IMR-90 (cell line): ENCODE results near the gene ARVCF. TPM values are rescaled to one million over a fixed set of nuclear protein-coding genes. Genes with fewer than 3 reads are reported as not detected.

ENCODE experiments used
- ATAC-seq: fragments of 200-7000 bp; cut with Tn5 transposase; 2 replicates; pipeline ENCODE4 v1.9.1; 2020; ENCODE audit warnings: low read depth, mild to moderate bottlenecking, moderate library complexity
- BruUV-seq: library from RNA; stranded (reverse); fragments of 400-500 nt; replicated peaks from 2 replicates; lab custom pipeline; 2021; lab: Mats Ljungman, UMichigan
- CTCF ChIA-PET: fragments of 300-600 bp; formaldehyde crosslinking; extraction: SDS; loops from one replicate; lab custom pipeline; 2021; ENCODE audit warnings: antibody characterized with exemption; lab: Yijun Ruan, JAX
- POLR2A ChIA-PET: fragments of 300-600 bp; sonication (Branson Sonifier 250); formaldehyde crosslinking; loops from one replicate; lab custom pipeline; 2022; ENCODE audit warnings: antibody characterized with exemption; ENCODE audit not compliant: unreplicated experiment; lab: Charles Lee
- DNase-seq: peaks from one replicate; pipeline ENCODE4 v3.0.0; 2013
- H2AFZ ChIP-seq: replicated peaks from 2 replicates; pipeline ENCODE3; 2013; ENCODE audit warnings: low read length, mild to moderate bottlenecking; ENCODE audit not compliant: poor library complexity
- H2AK5ac ChIP-seq: 2 replicates; pipeline ENCODE4 v1.6.1; 2013; ENCODE audit warnings: low read depth, low read length, inconsistent platforms
- H2AK9ac ChIP-seq: replicated peaks from 2 replicates; pipeline ENCODE3; 2013; ENCODE audit warnings: mild to moderate bottlenecking, low read depth, low read length, moderate library complexity; ENCODE audit not compliant: poor library complexity
- H2BK120ac ChIP-seq: 2 replicates; pipeline ENCODE4 v1.6.1; 2013; ENCODE audit warnings: low read depth, low read length, inconsistent platforms
- H2BK15ac ChIP-seq: 3 replicates; pipeline ENCODE4 v1.6.1; 2013; ENCODE audit warnings: low read depth, low read length, inconsistent platforms
- H2BK20ac ChIP-seq: 2 replicates; pipeline ENCODE4 v1.6.1; 2013; ENCODE audit warnings: low read depth, mild to moderate bottlenecking, inconsistent platforms, low read length, moderate library complexity
- H2BK5ac ChIP-seq: 2 replicates; pipeline ENCODE4 v1.6.1; 2013; ENCODE audit warnings: mild to moderate bottlenecking, low read depth, low read length, inconsistent platforms; ENCODE audit not compliant: poor library complexity, severe bottlenecking
- H3K14ac ChIP-seq: replicated peaks from 2 replicates; pipeline ENCODE4 v1.6.1; 2013; ENCODE audit warnings: low read depth, low read length, inconsistent platforms
- H3K18ac ChIP-seq: 2 replicates; pipeline ENCODE4 v1.6.1; 2013; ENCODE audit warnings: low read depth, low read length, control low read depth
- H3K23ac ChIP-seq: 2 replicates; pipeline ENCODE4 v1.6.1; 2013; ENCODE audit warnings: low read depth, low read length, inconsistent platforms
- H3K27ac ChIP-seq: 2 replicates; pipeline ENCODE4 v1.5.1; 2013; ENCODE audit warnings: mild to moderate bottlenecking, control low read depth, low read length; ENCODE audit not compliant: insufficient read depth
- H3K27me3 ChIP-seq: 2 replicates; pipeline ENCODE4 v1.6.1; 2013; ENCODE audit warnings: low read length; ENCODE audit not compliant: control insufficient read depth, insufficient read depth
- H3K36me3 ChIP-seq: 2 replicates; pipeline ENCODE4 v1.6.1; 2013; ENCODE audit warnings: low read length, mixed read lengths; ENCODE audit not compliant: control insufficient read depth, insufficient read depth
- H3K4ac ChIP-seq: 2 replicates; pipeline ENCODE4 v1.6.1; 2013; ENCODE audit warnings: low read depth, low read length, inconsistent platforms
- H3K4me1 ChIP-seq: 2 replicates; pipeline ENCODE4 v1.6.1; 2013; ENCODE audit warnings: low read length, mixed read lengths; ENCODE audit not compliant: control insufficient read depth, insufficient read depth
- H3K4me2 ChIP-seq: 2 replicates; pipeline ENCODE4 v1.6.1; 2013; ENCODE audit warnings: low read depth, mild to moderate bottlenecking, control low read depth, low read length, moderate library complexity
- H3K4me3 ChIP-seq: 2 replicates; pipeline ENCODE4 v1.5.1; 2013; ENCODE audit warnings: low read depth, mild to moderate bottlenecking, control low read depth, low read length, moderate library complexity; ENCODE audit not compliant: insufficient read depth
- H3K56ac ChIP-seq: 2 replicates; pipeline ENCODE4 v1.6.1; 2013; ENCODE audit warnings: low read length, inconsistent platforms; ENCODE audit not compliant: insufficient read depth; ENCODE audit errors: extremely low read depth
- H3K79me1 ChIP-seq, 2 experiments: 2 replicates each; pipeline ENCODE4 v1.6.1; 2013; ENCODE audit warnings: low read length in 2 of 2, inconsistent platforms in 1 of 2, low read depth in 1 of 2
- H3K9ac ChIP-seq: 2 replicates; pipeline ENCODE4 v1.6.1; 2013; ENCODE audit warnings: low read depth, low read length, control low read depth
- H3K9me1 ChIP-seq: 2 replicates; pipeline ENCODE4 v1.6.1; 2013; ENCODE audit warnings: low read length, inconsistent platforms; ENCODE audit not compliant: insufficient read depth
- H3K9me3 ChIP-seq: 2 replicates; pipeline ENCODE4 v1.6.1; 2013; ENCODE audit warnings: low read length; ENCODE audit not compliant: control insufficient read depth, insufficient read depth
- H4K20me1 ChIP-seq: 2 replicates; pipeline ENCODE4 v1.6.1; 2013; ENCODE audit warnings: low read length, inconsistent platforms; ENCODE audit not compliant: insufficient read depth
- H4K5ac ChIP-seq: 2 replicates; pipeline ENCODE4 v1.6.1; 2013; ENCODE audit warnings: mild to moderate bottlenecking, low read depth, low read length, control low read depth
- H4K8ac ChIP-seq, 2 experiments: 2 replicates each; pipeline ENCODE4 v1.6.1; 2013; ENCODE audit warnings: low read depth in 2 of 2, low read length in 2 of 2, control low read depth in 1 of 2, inconsistent platforms in 1 of 2
- H4K91ac ChIP-seq: 2 replicates; pipeline ENCODE4 v1.6.1; 2013; ENCODE audit warnings: low read depth, low read length, inconsistent platforms; ENCODE audit not compliant: insufficient read depth
- MAFK ChIP-seq: IDR thresholded peaks from 2 replicates; pipeline ENCODE4 v1.6.1; 2012; ENCODE audit warnings: low read depth, low read length, improper control_type of control experiment
- NFE2L2 ChIP-seq: fragments of 150-350 bp; IDR thresholded peaks from 2 replicates; pipeline ENCODE4 v1.6.1; 2016; ENCODE audit warnings: low read depth, mild to moderate bottlenecking, low read length
- RAD21 ChIP-seq: IDR thresholded peaks from 2 replicates; pipeline ENCODE4 v1.6.1; 2012; ENCODE audit warnings: low read length, improper control_type of control experiment
- RCOR1 ChIP-seq: IDR thresholded peaks from 2 replicates; pipeline ENCODE4 v1.6.1; 2012; ENCODE audit warnings: mild to moderate bottlenecking, low read length, improper control_type of control experiment; ENCODE audit not compliant: insufficient replicate concordance
- WGBS, 2 experiments: methylation state at CpG; one replicate each; pipeline versions ENCODE4 v1.1.5 to v1.1.7; 2013; ENCODE audit warnings: missing lambda C conversion rate in 2 of 2; ENCODE audit not compliant: insufficient read length in 1 of 2; ENCODE audit errors: extremely low coverage in 2 of 2; 5-methylcytosine and 5-hydroxymethylcytosine counted together
- dilution Hi-C: fragments of 300-500 bp; cut with HindIII; formaldehyde crosslinking; loops from one replicate; pipeline ENCODE4 v1.14.3; 2018; ENCODE audit warnings: low sequenced_read_pairs; ENCODE audit not compliant: unreplicated experiment
- in situ Hi-C: fragments of 300-500 bp; cut with MboI; formaldehyde crosslinking; loops from 3 replicates; pipeline ENCODE4 v1.14.3; 2019; ENCODE audit warnings: low sequenced_read_pairs, inconsistent platforms, mixed read lengths
- intact Hi-C: fragments of 100-400 bp; cut with micrococcal nuclease; formaldehyde crosslinking; loops from 2 replicates; pipeline ENCODE4 v1.10.0; 2022
- polyA plus RNA-seq, 3 experiments: library from polyadenylated mRNA; depleted of rRNA; stranded (reverse); fragments of >200 nt; gene quantifications; 2 replicates each; pipeline ENCODE4 v1.2.3, GENCODE V29; 2012; ENCODE audit warnings: low replicate concordance in 1 of 3
- total RNA-seq: library from RNA; depleted of rRNA; stranded (reverse); fragments of >200 nt; gene quantifications from 2 replicates; pipeline ENCODE4 v1.2.3, GENCODE V29; 2012

ARVCF gene
- total and polyA plus RNA-seq, 2 of the 4 experiments (the other 2 are of a cell fraction) = 8.6 to 14.1 TPM

- no TSS peak for BruUV-seq
- Histone ChIP-seq H2AFZ (no peak overlapping the region), H2AK5ac (no peak overlapping the region), H4K91ac (no peak overlapping the region), H3K27me3 (peaks cover 2% of the 10 kb centered on the region; the same call in 1 of the 2 replicates), H2BK20ac (no peak overlapping the region), H4K8ac (no peak overlapping the region), H3K56ac (no peak overlapping the region), H3K79me1 (no peaks in the 10 kb centered on the region), H3K9me1 (0 out of 2 replicates have a peak, but pooled peaks cover 7% of the 10 kb centered on the region), H3K14ac (no peak overlapping the region), H3K36me3 (no peaks in the 10 kb centered on the region), H2BK120ac (no peak overlapping the region), H2BK15ac (no peak overlapping the region), H4K5ac (no peak overlapping the region), H4K20me1 (no peaks in the 10 kb centered on the region), H3K4ac (no peak overlapping the region), H3K4me3 (no peak overlapping the region), H3K9me3 (0 out of 2 replicates have a peak, but pooled peaks cover under 1% of the 10 kb centered on the region), H3K4me1 (peaks cover 17% of the 10 kb centered on the region), H3K4me2 (no peak overlapping the region), H3K9ac (no peak overlapping the region), H2AK9ac (peak overlapping the region; percentile 47), H2BK5ac (no peak overlapping the region), H3K23ac (no peak overlapping the region), H3K18ac (no peak overlapping the region), H3K27ac (no peak overlapping the region)
- ATAC-seq (no peak), DNase-seq (no peak)
- WGBS, 2 experiments = 72% methylated on average over 3 of the region's 8 CpGs; no CpG with 5 or more reads in 1 of the 2 experiments
- TF ChIP-seq MAFK = no peak
- no peak for TF ChIP-seq RAD21
- no peak for TF ChIP-seq RCOR1
- no peak for TF ChIP-seq NFE2L2
- ChIA-PET POLR2A (no interaction called here), CTCF (no interaction called here)
- in situ Hi-C loops = no loop called here
- dilution Hi-C loops = no loop called here
- intact Hi-C loops = no loop called here
Measured at GRCh38 chr22:19998991-19999820, 17.4 kb downstream of the ARVCF start.
